GM21737 (cell line): Measurements from ENCODE around the gene ZNF888.
A peak's percentile ranks its signal among the peaks of the same experiment; 100 is the strongest.
"Not testable (repeated sequence)": the region's sequence is repeated elsewhere in the genome, so short reads cannot be mapped to it uniquely, and the experiment has no call there.

Source experiments
- ATAC-seq: cut with Tn5 transposase; IDR thresholded peaks from one replicate; pipeline ENCODE4 v1.9.1; 2021; ENCODE audit warnings: mild to moderate bottlenecking, moderate library complexity; ENCODE audit not compliant: unreplicated experiment

The ZNF888 gene

DNA sequence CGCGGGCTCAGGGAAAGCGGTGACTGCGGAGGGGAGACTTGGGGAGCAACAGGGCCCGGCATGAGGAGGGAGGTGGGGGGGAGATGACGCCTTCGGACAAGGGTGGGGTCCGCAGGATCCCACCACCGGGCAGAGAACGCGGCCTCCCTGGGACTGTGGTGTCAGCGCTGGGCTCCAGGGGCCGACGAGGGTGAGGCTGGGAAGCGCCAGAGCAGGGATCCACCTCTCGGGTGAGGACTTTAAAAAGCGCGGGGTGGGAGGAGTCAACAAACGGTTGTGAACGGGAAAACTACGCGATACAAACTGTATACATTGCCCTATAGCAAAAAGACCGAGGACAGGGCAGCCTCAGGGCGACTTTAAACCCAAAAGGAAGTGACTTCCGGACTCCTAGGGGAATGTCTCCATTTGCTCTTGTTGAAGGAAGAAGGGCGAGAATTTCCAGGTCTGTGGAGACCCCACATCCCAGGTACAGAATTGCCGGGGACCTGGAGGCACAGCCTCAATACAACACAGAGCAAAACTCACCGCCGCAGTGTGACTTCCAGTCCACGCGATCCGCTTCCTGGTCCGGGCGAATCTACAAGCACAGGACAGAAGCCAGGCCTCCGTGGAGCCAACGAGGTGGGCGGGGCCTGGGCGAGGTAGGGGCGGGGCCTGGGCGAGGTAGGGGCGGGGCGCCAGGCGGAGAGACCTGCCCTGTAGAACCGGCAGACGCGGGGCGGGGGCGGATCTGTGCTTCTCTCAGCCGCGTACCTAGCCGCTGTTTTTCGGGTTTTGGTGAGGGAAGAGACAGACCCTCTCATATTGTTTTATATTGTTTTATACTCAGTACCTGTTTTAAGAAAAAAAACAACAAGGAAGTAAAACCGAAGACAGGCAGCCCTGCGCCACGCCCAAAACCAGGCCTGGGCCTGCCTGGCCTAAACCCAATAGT is at the start of gene ZNF888:
ZNF888 (minus strand) TSS at position 588 of the 937 bp plus-strand sequence. CDS start 5,555 bp downstream, outside the sequence.
- peak; percentile 96 for ATAC-seq

DNA sequence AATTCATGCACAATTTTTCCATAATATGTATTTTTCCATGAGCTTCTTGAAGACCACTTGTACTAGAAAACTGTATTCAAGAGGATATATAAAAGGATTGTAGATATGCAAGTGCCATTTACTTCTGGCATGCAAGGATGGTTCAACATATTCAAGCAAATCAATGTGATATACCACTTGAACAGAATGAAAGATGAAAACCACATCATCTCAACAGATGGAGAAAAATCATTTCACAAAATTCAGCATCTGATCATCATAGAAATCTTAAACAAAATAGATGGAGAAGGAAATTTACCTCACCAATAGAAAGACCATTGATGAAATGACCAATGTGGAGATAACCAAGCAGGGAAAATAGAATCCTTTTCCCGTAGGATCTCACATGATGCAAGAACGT is 44.5 kb upstream of the ZNF888 start:
- no peak for ATAC-seq

DNA sequence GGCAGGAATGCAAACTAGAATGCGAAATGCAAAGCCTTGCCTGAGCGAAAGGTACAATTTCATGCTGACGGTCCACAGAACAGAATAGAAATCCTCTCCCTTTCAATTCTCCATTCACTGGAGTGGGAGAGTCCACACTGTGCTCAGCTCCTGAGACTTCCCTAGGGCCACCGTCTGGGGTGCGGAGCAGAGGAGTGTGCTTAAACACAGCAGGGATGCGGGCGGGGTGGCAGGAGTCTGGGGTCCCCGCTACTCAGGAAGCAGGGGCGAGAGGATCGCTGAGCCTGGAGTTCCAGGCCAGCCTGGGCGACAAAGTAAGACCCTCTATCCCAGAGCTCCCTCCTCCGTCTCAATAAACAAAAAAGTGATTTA is 40.0 kb upstream of the ZNF888 start:
- ATAC-seq = peak; percentile 27

DNA sequence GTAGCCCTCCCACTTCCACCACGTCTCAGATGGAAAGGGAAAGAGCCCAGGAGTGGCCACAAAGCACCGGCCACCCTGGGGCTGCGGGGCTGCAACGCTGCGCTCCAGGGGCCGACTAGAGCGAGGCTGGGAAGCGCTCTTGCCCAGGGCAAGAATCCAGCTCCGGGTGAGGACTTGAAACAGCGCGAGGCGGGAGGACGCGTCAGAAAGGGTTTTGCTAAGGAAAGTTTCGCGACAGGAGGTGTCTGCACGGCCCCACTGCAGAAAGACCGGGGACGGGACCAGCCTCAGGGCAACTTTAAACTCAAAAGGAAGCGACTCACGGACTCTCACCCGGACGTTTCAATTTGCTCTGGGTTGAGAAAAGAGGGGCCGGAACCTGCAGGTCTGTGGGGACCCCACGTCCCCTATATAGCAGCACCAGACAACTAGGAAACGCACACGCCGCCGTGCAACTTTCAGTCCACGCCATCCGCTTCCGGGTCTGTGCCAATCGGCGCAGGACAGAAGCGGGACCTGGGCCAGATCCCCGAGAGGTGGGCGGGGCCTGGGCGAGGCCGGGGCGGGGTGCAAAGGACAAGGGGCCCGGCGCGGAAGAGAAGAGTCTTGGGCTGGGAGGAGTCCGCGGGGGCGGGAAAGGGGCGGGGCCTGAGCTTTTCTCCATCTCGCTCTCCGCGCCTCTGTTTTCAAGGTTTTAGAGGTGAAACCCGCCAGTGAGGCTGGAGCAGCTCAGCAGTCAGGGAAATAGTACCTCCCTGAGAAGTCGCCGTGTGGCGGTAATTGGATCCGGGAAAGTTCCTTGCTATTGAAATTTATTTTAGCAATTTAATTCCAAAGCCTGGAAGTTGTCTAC is 39.4 kb upstream of the ZNF888 start, which contains the start of gene ZNF816:
ZNF816 (minus strand) TSS at position 488 of the 853 bp plus-strand sequence. CDS start 6,792 bp downstream, outside the sequence.
- ATAC-seq = peak; percentile 98

- no peak for ATAC-seq
These were observed 38.8 kb upstream of the ZNF888 start for GRCh38 chr19:52961981-52962380.

GRCh38 chr19:52959613-52960295 is 36.5 kb upstream of the ZNF888 start:
- ATAC-seq = no peak

DNA sequence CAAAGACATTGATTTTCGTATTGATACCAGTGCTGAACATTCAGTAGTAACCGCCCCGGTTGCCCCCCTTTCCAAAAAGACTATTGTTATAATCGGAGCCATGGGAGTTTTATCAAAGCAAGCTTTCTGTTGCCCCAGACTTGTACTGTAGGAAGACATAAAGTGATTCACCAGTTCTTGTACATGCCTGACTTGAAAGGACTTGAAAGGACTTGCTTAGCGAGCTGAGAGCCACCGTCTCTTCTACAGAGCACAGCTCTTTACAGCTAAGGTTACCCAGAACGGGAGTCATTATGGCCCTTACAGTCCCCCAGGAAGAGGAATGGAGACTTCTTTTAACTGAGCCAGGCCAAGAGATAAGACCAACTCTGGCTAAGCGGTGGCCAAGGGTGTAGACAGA is 34.4 kb upstream of the ZNF888 start:
- ATAC-seq = no peak

GRCh38 chr19:52956917-52957316 is 33.7 kb upstream of the ZNF888 start:
- no peak for ATAC-seq

DNA sequence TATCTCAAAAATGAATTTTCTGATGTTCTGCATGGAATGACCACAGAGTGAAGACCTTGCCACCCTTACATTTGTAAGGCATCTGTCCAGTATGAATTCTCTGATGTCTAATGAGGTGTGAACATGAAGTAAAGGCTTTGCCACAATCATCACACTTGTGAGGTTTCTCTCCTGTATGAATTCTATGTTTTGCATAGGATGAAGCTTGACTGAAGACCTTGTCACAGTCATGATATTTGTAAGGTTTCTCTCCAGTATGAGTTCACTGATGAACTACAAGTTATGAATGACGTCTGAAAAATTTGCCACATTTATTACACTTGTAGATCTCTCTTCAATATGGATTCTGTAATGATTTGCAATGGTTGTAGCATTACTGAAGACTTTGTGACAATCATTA is 26.2 kb upstream of the ZNF888 start:
- ATAC-seq = no peak

- no peak for ATAC-seq
These were observed 25.0 kb upstream of the ZNF888 start for GRCh38 chr19:52948025-52948770.

GRCh38 chr19:52946322-52947310 is 23.4 kb upstream of the ZNF888 start:
- no peak for ATAC-seq

DNA sequence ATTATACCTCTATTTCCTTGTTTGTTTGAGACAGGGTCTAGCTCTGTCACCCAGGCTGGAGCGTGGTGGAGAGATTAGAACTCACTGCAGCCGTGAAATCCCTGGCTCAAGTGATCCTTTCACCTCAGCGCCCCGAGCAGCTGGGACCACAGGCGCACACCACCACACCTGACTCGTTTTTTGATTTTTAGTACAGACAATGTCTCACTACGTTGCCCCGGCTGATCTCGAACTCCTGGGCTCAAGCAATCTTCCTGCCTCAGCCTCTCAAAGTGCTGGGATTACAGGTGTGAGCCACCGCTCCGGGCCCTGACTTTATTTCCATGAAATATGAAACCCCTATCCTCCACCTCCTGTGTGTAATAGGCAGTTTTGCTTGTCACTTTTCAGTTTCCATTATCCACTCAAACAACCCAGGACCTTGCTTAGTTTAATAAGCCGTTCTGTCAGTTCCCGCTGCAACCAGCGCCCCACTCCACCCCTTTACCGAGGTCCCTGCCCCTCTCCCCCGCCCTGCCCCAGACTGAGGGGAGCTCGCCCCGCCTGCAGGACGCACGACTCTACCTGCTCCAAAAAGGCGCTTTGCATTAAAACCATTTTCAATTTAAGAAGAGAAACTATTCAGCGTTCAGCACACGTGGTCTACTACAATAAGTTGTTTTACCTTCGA is 22.6 kb upstream of the ZNF888 start:
- no peak for ATAC-seq

- ATAC-seq = not testable (repeated sequence)
These were observed 21.7 kb upstream of the ZNF888 start for GRCh38 chr19:52944703-52945493.

DNA sequence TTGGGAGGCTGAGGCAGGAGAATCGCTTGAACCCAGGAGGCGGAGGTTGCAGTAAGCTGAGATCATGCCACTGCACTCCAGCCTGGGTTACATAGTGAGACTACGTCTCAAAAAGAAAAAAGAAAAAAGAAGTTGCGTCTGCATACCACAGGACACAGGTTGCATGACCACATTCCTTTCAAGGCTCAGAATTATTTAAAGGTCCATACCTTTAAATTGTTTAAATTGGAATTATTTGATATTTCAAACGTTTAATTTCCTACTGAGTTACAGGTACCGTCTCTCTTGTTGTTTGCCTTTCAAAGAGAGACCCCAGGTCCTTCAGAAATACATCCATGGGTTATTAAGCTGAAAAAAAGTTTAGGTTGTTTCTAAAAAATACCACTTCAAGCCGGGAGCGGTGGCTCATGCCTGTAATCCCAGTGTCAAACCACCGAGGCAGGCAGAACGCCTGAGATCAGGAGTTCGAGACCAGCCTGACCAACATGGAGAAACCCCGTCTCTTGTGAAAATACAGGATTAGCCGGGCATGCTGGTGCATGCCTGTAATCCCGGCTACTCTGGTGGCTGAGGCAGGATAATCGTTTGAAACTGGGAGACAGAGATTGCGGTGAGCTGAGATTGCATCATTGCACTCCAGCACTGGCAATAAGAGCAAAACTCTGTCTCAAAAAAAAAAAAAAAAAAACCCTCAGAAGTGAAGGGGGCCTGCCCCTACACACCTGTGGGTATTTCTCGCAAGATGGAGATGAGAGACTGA is 20.8 kb upstream of the ZNF888 start:
- no peak for ATAC-seq

DNA sequence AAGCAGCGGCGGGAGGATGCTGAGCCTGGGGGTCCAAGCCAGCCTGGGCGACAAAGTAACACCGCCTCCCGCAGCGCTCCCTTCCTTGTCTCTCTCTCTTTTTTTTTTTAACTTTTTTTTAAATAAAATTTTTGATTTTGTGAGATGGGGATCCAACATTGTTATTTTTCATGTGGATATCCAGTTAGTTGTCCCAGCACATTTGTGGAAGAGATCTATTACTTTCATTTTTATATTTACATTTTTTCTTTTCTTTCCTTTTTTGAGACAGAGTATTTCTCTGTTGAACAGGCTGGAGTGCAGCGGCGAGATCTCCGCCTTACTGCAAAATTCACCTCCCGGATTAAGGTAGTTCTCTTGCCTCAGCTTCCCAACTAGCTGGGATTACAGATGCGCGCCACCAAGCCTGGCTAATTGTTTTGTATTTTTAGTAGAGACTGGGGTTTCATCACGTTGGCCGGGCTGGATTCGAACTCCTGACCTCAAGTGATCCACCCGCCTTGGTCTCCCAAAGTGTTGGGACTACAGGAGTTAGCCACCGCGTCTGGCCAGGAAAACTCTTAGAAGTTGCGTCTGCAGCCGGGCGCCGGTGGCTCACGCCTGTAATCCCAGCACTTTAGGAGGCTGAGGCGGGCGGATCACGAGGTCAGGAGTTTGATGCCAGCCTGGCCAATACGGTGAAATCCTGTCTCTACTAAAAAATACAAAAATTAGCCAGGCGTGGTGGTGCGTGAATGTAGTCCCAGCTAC is 20.1 kb upstream of the ZNF888 start:
- no peak for ATAC-seq

GRCh38 chr19:52942386-52943133 is 19.3 kb upstream of the ZNF888 start:
- peak; percentile 96 for ATAC-seq
